Left ventricle myocardium inferior (tissue), 1 donor: ENCODE results near the gene CHRM5. TPM values are rescaled to one million over a fixed set of nuclear protein-coding genes. Genes with fewer than 3 reads are reported as not detected.

ENCODE experiments used
- DNase-seq: peaks from one replicate; pipeline ENCODE4 v3.0.0-alpha.2; 2020
- H3K27ac ChIP-seq: fragments of 200-600 bp; replicated peaks from 2 replicates; pipeline ENCODE4 v1.8.0; 2021
- H3K27me3 ChIP-seq: fragments of 200-600 bp; 2 replicates; pipeline ENCODE4 v1.8.0; 2021; ENCODE audit warnings: low read depth
- H3K36me3 ChIP-seq: fragments of 200-600 bp; 2 replicates; pipeline ENCODE4 v1.8.0; 2021
- H3K4me1 ChIP-seq: fragments of 200-600 bp; 2 replicates; pipeline ENCODE4 v1.8.0; 2021
- H3K4me3 ChIP-seq: fragments of 200-600 bp; 2 replicates; pipeline ENCODE4 v1.8.0; 2021; ENCODE audit warnings: mild to moderate bottlenecking, moderate library complexity
- H3K9me3 ChIP-seq: fragments of 200-600 bp; replicated peaks from 2 replicates; pipeline ENCODE4 v1.8.0; 2021
- CTCF ChIP-seq: fragments of 200-600 bp; IDR thresholded peaks from 2 replicates; pipeline ENCODE4 v1.8.0; 2021; ENCODE audit warnings: antibody characterized with exemption, mild to moderate bottlenecking, borderline replicate concordance
- intact Hi-C: fragments of 100-400 bp; cut with micrococcal nuclease; formaldehyde crosslinking; loops from one replicate; pipeline ENCODE4 v1.11.0; 2022
- total RNA-seq: library from RNA; stranded (reverse); fragmentation: NEBNext Ultra II Directional; extraction: Animal tissue kit (Norgen Biotek cat#: 25700); gene quantifications from one replicate; pipeline ENCODE4 v1.2.1, GENCODE V29; 2021
- donor health status: DM: no; HTN: yes; CAD: no; lungs with severe emphysema.

The CHRM5 gene
- total RNA-seq, 1 donor from 2014 or later = not detected

- intact Hi-C loops = no loop called here
- DNase-seq = no peak
- Histone ChIP-seq H3K27me3 (no peaks in the 10 kb centered on the region), H3K9me3 (no peaks in the 10 kb centered on the region), H3K36me3 (no peaks in the 10 kb centered on the region), H3K27ac (no peak overlapping the region), H3K4me1 (no peaks in the 10 kb centered on the region), H3K4me3 (no peak overlapping the region)
- TF ChIP-seq CTCF = no peak
Observed at GRCh38 chr15:34009656-34010055, 41.4 kb downstream of the CHRM5 start.

GRCh38 chr15:34010921-34011320 is 42.6 kb downstream of the CHRM5 start:
- no peak for TF ChIP-seq CTCF
- DNase-seq = no peak
- Histone ChIP-seq H3K9me3 (no peaks in the 10 kb centered on the region), H3K4me1 (no peaks in the 10 kb centered on the region), H3K36me3 (no peaks in the 10 kb centered on the region), H3K27me3 (no peaks in the 10 kb centered on the region), H3K27ac (no peak overlapping the region), H3K4me3 (no peak overlapping the region)
- intact Hi-C loops = no loop called here

- no peak overlapping the region for H3K27ac ChIP-seq
- no peaks in the 10 kb centered on the region for H3K36me3 ChIP-seq
- no peaks in the 10 kb centered on the region for H3K27me3 ChIP-seq
- TF ChIP-seq CTCF = no peak
- intact Hi-C loops = no loop called here
- H3K4me1 ChIP-seq = no peaks in the 10 kb centered on the region
- no peak overlapping the region for H3K4me3 ChIP-seq
- DNase-seq = no peak
- H3K9me3 ChIP-seq = no peaks in the 10 kb centered on the region
Observed at GRCh38 chr15:34011481-34011880, 43.2 kb downstream of the CHRM5 start.

- Histone ChIP-seq H3K4me3 (no peak overlapping the region), H3K27ac (no peak overlapping the region), H3K4me1 (no peaks in the 10 kb centered on the region), H3K36me3 (no peaks in the 10 kb centered on the region), H3K9me3 (no peaks in the 10 kb centered on the region), H3K27me3 (no peaks in the 10 kb centered on the region)
- no peak for DNase-seq
- intact Hi-C loops = no loop called here
- no peak for TF ChIP-seq CTCF
Observed at GRCh38 chr15:34012461-34013028, 44.2 kb downstream of the CHRM5 start.

- no peak for TF ChIP-seq CTCF
- H3K9me3 ChIP-seq = no peaks in the 10 kb centered on the region
- no peak for DNase-seq
- no peak overlapping the region for H3K4me3 ChIP-seq
- no peaks in the 10 kb centered on the region for H3K27me3 ChIP-seq
- H3K36me3 ChIP-seq = no peaks in the 10 kb centered on the region
- intact Hi-C loops = no loop called here
- no peak overlapping the region for H3K27ac ChIP-seq
- no peaks in the 10 kb centered on the region for H3K4me1 ChIP-seq
Observed at GRCh38 chr15:34013746-34014145, 45.4 kb downstream of the CHRM5 start.
